Panc1 (cell line): ENCODE results near the gene CDH13.

Source experiments
- CTCF ChIP-seq: fragments of 450-650 bp; IDR thresholded peaks from 2 replicates; pipeline ENCODE4 v1.5.1; 2017; ENCODE audit warnings: mild to moderate bottlenecking
- POLR2AphosphoS5 ChIP-seq: IDR thresholded peaks from 2 replicates; pipeline ENCODE4 v1.6.1; 2012; ENCODE audit warnings: mild to moderate bottlenecking, low read depth, low read length, moderate library complexity
- SIN3A ChIP-seq: IDR thresholded peaks from 2 replicates; pipeline ENCODE4 v1.6.1; 2012; ENCODE audit warnings: low read depth, mild to moderate bottlenecking, low read length, moderate library complexity, borderline replicate concordance; ENCODE audit not compliant: insufficient read depth
- TCF7L2 ChIP-seq: IDR thresholded peaks from 2 replicates; pipeline ENCODE4 v1.6.1; 2011; ENCODE audit warnings: mild to moderate bottlenecking, low read depth, low read length, inconsistent platforms
- TF ChIP-seq, protein P1 (sequence below), 2 experiments: IDR thresholded peaks; 2 replicates each; pipeline ENCODE4 v1.6.1; 2011 to 2012; ENCODE audit warnings: low read depth in 2 of 2, control low read depth in 1 of 2, low read length in 1 of 2, mild to moderate bottlenecking in 1 of 2, moderate library complexity in 1 of 2; ENCODE audit not compliant: insufficient read depth in 1 of 2

GRCh38 chr16:83538707-83539106, 911.9 kb downstream of the CDH13 start:
- TF ChIP-seq CTCF (no peak), TCF7L2 (no peak), POLR2AphosphoS5 (no peak), SIN3A (no peak)
- TF ChIP-seq, protein P1, sequence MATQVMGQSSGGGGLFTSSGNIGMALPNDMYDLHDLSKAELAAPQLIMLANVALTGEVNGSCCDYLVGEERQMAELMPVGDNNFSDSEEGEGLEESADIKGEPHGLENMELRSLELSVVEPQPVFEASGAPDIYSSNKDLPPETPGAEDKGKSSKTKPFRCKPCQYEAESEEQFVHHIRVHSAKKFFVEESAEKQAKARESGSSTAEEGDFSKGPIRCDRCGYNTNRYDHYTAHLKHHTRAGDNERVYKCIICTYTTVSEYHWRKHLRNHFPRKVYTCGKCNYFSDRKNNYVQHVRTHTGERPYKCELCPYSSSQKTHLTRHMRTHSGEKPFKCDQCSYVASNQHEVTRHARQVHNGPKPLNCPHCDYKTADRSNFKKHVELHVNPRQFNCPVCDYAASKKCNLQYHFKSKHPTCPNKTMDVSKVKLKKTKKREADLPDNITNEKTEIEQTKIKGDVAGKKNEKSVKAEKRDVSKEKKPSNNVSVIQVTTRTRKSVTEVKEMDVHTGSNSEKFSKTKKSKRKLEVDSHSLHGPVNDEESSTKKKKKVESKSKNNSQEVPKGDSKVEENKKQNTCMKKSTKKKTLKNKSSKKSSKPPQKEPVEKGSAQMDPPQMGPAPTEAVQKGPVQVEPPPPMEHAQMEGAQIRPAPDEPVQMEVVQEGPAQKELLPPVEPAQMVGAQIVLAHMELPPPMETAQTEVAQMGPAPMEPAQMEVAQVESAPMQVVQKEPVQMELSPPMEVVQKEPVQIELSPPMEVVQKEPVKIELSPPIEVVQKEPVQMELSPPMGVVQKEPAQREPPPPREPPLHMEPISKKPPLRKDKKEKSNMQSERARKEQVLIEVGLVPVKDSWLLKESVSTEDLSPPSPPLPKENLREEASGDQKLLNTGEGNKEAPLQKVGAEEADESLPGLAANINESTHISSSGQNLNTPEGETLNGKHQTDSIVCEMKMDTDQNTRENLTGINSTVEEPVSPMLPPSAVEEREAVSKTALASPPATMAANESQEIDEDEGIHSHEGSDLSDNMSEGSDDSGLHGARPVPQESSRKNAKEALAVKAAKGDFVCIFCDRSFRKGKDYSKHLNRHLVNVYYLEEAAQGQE (IDR thresholded peaks at IDR 0.05; ENCODE audit: insufficient read depth in 1 of 2, low read depth in 2 of 2, low read length in 1 of 2): no peak
